NCI-H526 treated with DMSO at 0.1 percent for 48 hours (cell line): ENCODE results near the gene ADAMTS13.

Experiments used
- DNase-seq: peaks from one replicate; lab custom pipeline; 2025; lab: John Stamatoyannopoulos, UW

Gene ADAMTS13

GRCh38 chr9:133490865-133491655, 68.9 kb downstream of the ADAMTS13 start:
- DNase-seq = no peak

GRCh38 chr9:133491656-133491925, 69.4 kb downstream of the ADAMTS13 start:
- DNase-seq = no peak

- DNase-seq = no peak
Observed at GRCh38 chr9:133492061-133493021, 70.2 kb downstream of the ADAMTS13 start.

- DNase-seq = no peak
Observed at GRCh38 chr9:133493428-133493827, 71.3 kb downstream of the ADAMTS13 start.

- DNase-seq = no peak
Observed at GRCh38 chr9:133493845-133494540, 71.8 kb downstream of the ADAMTS13 start.

- no peak for DNase-seq
Observed at GRCh38 chr9:133494636-133495326, 72.6 kb downstream of the ADAMTS13 start.

- no peak for DNase-seq
Observed at GRCh38 chr9:133495327-133496293, 73.4 kb downstream of the ADAMTS13 start.

GRCh38 chr9:133496861-133497842, 75.0 kb downstream of the ADAMTS13 start:
- no peak for DNase-seq

GRCh38 chr9:133499132-133499891, 77.1 kb downstream of the ADAMTS13 start:
- no peak for DNase-seq

GRCh38 chr9:133499892-133500270, 77.7 kb downstream of the ADAMTS13 start:
- DNase-seq = no peak

- DNase-seq = no peak
Observed at GRCh38 chr9:133502112-133502511, 79.9 kb downstream of the ADAMTS13 start.

- no peak for DNase-seq
Observed at GRCh38 chr9:133505186-133505830, 83.1 kb downstream of the ADAMTS13 start.

- DNase-seq = no peak
Observed at GRCh38 chr9:133505901-133506652, 83.9 kb downstream of the ADAMTS13 start.

GRCh38 chr9:133506653-133507038, 84.5 kb downstream of the ADAMTS13 start:
- DNase-seq = no peak

GRCh38 chr9:133507246-133507965, 85.2 kb downstream of the ADAMTS13 start:
- DNase-seq = no peak

GRCh38 chr9:133508046-133508445, 85.9 kb downstream of the ADAMTS13 start:
- no peak for DNase-seq
